HG02840 (cell line): Measurements from ENCODE around the gene DPPA3.
"Not testable (repeated sequence)": the region's sequence is repeated elsewhere in the genome, so short reads cannot be mapped to it uniquely, and the experiment has no call there.

Experiments
- ATAC-seq: cut with Tn5 transposase; IDR thresholded peaks from one replicate; pipeline ENCODE4 v1.9.1; 2021; ENCODE audit warnings: mild to moderate bottlenecking, moderate library complexity, moderate number of reproducible peaks; ENCODE audit not compliant: unreplicated experiment, low FRiP score

DPPA3 gene

GRCh38 chr12:7711133-7711532, at the start of gene DPPA3:
DPPA3 (plus strand) TSS chr12:7711433; CDS start chr12:7711571, 138 bp downstream.
- ATAC-seq = no peak

- ATAC-seq = no peak
Measured at GRCh38 chr12:7661741-7662140, 49.5 kb upstream of the DPPA3 start.

- no peak for ATAC-seq
Measured at GRCh38 chr12:7666595-7666994, 44.6 kb upstream of the DPPA3 start.

- ATAC-seq = no peak
Measured at GRCh38 chr12:7667125-7667524, 44.1 kb upstream of the DPPA3 start.

GRCh38 chr12:7668171-7668570, 43.1 kb upstream of the DPPA3 start:
- no peak for ATAC-seq

- not testable (repeated sequence) for ATAC-seq
Measured at GRCh38 chr12:7675455-7675854, 35.8 kb upstream of the DPPA3 start.

GRCh38 chr12:7677432-7677888, 33.8 kb upstream of the DPPA3 start:
- ATAC-seq = not testable (repeated sequence)

GRCh38 chr12:7678744-7679143, 32.5 kb upstream of the DPPA3 start:
- ATAC-seq = no peak

GRCh38 chr12:7679251-7680045, 31.8 kb upstream of the DPPA3 start:
- no peak for ATAC-seq

- no peak for ATAC-seq
Measured at GRCh38 chr12:7681535-7681934, 29.7 kb upstream of the DPPA3 start.

GRCh38 chr12:7693793-7694192, 17.4 kb upstream of the DPPA3 start:
- ATAC-seq = no peak

- ATAC-seq = no peak
Measured at GRCh38 chr12:7694556-7695236, 16.5 kb upstream of the DPPA3 start.

- ATAC-seq = no peak
Measured at GRCh38 chr12:7695237-7695560, 16.0 kb upstream of the DPPA3 start.

- no peak for ATAC-seq
Measured at GRCh38 chr12:7695566-7696197, 15.6 kb upstream of the DPPA3 start, which contains the start of gene GDF3. GDF3 (minus strand) TSS chr12:7695775; CDS start chr12:7695728, 47 bp downstream.

- no peak for ATAC-seq
Measured at GRCh38 chr12:7705846-7706245, 5.4 kb upstream of the DPPA3 start.

GRCh38 chr12:7709969-7710675, 1.1 kb upstream of the DPPA3 start:
- no peak for ATAC-seq

- ATAC-seq = no peak
Measured at GRCh38 chr12:7712841-7713442, 1.7 kb downstream of the DPPA3 start.

GRCh38 chr12:7716381-7716780, 5.1 kb downstream of the DPPA3 start:
- no peak for ATAC-seq

- ATAC-seq = no peak
Measured at GRCh38 chr12:7719946-7720730, 8.9 kb downstream of the DPPA3 start.

- ATAC-seq = no peak
Measured at GRCh38 chr12:7723926-7724325, 12.7 kb downstream of the DPPA3 start.
